NB4 (cell line): ENCODE measurements around the gene MYH10.

Source experiments
- DNase-seq: peaks from one replicate; pipeline ENCODE4 v3.0.0; 2010; ENCODE audit warnings: low read depth
- H3K4me3 ChIP-seq: one replicate; pipeline ENCODE4 v1.5.1; 2011; ENCODE audit warnings: mild to moderate bottlenecking, low read depth, low read length, moderate library complexity
- CTCF ChIP-seq: IDR thresholded peaks from one replicate; pipeline ENCODE4 v1.5.1; 2012; ENCODE audit warnings: low read depth, low read length
- MAX ChIP-seq: IDR thresholded peaks from 2 replicates; pipeline ENCODE4 v1.6.1; 2011; ENCODE audit warnings: low read depth, low read length
- MYC ChIP-seq: IDR thresholded peaks from 2 replicates; pipeline ENCODE4 v1.6.1; 2011; ENCODE audit warnings: low read depth, low read length
- POLR2A ChIP-seq: IDR thresholded peaks from 2 replicates; pipeline ENCODE4 v1.6.1; 2011; ENCODE audit warnings: mild to moderate bottlenecking; ENCODE audit not compliant: insufficient read length; ENCODE audit errors: extremely low read depth

Gene MYH10

GRCh38 chr17:8629371-8630226 lies 926 bp downstream of the MYH10 start:
- peak; percentile 21 for DNase-seq
- no peak for TF ChIP-seq CTCF
- TF ChIP-seq MAX, result no peak
- TF ChIP-seq POLR2A, result no peak
- no peak for TF ChIP-seq MYC
- peak overlapping the region; percentile 60 for H3K4me3 ChIP-seq

- no peak overlapping the region for H3K4me3 ChIP-seq
- TF ChIP-seq MYC (no peak), POLR2A (no peak), CTCF (no peak), MAX (no peak)
- no peak for DNase-seq
These were observed 1.8 kb downstream of the MYH10 start for GRCh38 chr17:8628609-8629169.

- no peak for DNase-seq
- TF ChIP-seq MAX (no peak), POLR2A (no peak), CTCF (no peak), MYC (no peak)
- H3K4me3 ChIP-seq, result no peak overlapping the region
These were observed 2.4 kb downstream of the MYH10 start for GRCh38 chr17:8628172-8628571.

- DNase-seq, result no peak
- TF ChIP-seq POLR2A (no peak), CTCF (no peak), MAX (no peak), MYC (no peak)
- no peak overlapping the region for H3K4me3 ChIP-seq
These were observed 6.9 kb downstream of the MYH10 start for GRCh38 chr17:8623591-8623990.

GRCh38 chr17:8622191-8622590 lies 8.3 kb downstream of the MYH10 start:
- no peak overlapping the region for H3K4me3 ChIP-seq
- TF ChIP-seq MAX, result no peak
- no peak for TF ChIP-seq MYC
- no peak for TF ChIP-seq CTCF
- no peak for TF ChIP-seq POLR2A
- DNase-seq, result peak; percentile 16
